GM21360 (cell line): ENCODE results near the gene MYO10.
"Not testable (repeated sequence)": the region's sequence is repeated elsewhere in the genome, so short reads cannot be mapped to it uniquely, and the experiment has no call there.

Experiments
- ATAC-seq: cut with Tn5 transposase; IDR thresholded peaks from one replicate; pipeline ENCODE4 v1.9.1; 2021; ENCODE audit warnings: mild to moderate bottlenecking, moderate library complexity; ENCODE audit not compliant: unreplicated experiment

Gene MYO10

DNA sequence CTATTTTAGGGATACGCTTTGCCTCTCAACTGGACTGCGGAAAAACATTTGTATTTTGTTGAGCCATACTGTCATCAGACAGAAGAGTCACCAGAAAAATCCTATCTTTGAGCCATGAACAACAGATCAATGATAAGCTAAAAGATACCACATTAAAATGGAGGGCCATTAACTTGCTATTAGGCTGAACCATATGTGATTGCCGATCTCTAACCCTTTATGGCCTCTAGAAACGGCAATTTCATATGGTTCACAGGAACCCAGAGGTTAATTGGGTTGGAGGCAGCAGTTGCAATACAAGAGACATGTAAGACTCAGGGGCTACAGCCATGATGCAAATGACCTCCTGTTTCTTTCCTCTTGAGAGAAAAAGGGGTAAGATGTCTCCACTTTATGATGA lies 69.8 kb downstream of the MYO10 start:
- ATAC-seq, result no peak

DNA sequence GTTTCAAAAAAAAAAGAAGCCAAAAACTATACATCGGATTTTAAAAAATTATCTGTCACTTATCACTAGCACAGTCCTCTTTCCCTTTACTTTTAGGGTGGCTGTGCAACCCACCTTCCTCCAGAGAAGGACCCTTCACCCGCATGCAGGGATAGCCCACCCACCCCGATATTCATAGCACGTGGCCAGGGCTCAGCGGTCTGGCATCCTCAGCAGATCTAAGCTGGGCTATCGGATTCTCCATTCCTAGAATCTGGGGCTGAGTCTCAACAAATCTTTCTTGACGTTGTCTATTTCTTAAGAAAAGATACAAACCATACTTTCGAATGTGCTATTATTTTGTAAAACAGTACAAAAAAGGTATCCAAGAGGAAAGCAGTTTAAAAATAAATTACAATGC lies 70.9 kb downstream of the MYO10 start:
- no peak for ATAC-seq

DNA sequence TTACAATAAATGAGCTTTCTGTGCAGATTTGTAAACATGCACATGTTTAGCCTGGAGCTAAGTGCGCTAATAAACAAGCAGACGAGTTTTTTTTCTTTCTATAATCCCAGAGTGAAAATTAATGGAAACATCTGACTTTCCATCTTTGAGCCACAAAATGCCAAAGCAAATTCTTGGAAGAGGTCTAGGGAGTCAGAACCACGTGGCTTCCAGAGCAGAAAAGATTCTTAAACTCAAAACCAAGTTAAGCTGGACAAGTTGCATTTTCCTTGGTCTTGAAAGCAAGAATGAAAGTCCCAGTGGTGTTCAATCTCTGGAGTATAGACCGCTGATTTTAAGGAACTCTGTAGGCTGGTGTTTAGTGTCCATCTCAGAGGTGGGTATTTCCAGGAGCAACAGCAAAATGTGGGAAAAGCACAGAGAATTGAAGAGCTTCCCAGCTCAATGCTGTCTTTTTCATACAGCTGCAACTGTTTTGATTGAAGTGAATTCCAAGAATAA lies 71.4 kb downstream of the MYO10 start:
- ATAC-seq, result no peak

DNA sequence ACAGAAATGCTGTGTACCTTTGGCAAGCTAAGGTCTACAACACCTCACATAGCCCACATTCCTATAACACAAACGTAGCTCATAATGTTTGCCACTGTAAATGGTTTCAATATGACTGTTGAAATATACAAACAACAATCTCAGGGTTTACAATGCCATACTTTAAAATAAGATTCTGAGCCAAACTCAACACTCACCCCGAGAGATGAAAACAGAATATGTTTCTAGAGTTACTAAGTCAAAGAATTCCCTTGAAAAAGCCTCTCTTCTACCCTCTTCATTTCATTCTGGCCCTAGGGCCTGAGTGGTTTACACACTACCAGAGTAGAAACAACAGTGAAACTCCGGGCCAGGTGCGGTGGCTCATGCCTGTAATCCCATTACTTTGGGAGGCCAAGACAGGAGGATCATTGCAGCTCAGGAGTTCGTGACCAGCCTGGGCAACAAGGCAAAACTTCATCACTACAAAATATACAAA lies 72.6 kb downstream of the MYO10 start:
- no peak for ATAC-seq

DNA sequence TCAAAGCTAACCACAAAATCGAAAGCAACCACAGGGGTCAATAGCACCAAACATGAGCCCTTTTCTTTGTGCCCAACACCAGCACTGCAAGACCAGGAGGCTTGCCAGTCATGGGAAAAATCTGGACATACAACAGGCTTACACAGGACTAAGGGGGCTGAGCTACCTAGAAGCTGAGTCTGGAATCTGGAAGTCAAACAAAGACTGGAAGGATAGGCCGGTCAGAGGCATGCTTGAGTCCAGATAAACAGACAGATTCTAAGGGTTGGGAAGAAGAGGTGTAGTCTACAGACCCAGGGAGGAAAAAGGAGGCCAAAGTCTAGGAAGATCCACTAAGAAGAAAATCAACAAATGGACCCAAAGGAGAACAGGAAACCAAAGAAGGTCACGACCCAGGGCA lies 73.3 kb downstream of the MYO10 start:
- no peak for ATAC-seq

DNA sequence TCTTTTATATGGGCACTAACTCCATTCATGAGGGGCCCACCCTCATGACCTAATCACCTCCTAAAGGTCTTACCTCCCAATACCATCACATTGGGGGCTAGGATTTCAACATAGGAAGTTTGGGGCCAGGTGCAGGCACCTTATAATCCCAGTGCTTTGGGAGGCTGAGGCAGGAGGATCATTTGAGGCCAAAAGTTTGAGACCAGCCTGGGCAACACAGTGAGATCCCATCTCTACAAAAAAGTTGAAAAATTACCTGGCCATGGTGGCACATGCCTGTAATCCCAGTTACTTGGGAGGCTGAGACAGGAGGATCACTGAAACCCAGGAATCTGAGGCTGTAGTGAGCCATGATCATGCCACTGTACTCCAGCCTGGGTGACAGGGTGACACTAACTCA lies 76.7 kb downstream of the MYO10 start:
- ATAC-seq, result no peak

DNA sequence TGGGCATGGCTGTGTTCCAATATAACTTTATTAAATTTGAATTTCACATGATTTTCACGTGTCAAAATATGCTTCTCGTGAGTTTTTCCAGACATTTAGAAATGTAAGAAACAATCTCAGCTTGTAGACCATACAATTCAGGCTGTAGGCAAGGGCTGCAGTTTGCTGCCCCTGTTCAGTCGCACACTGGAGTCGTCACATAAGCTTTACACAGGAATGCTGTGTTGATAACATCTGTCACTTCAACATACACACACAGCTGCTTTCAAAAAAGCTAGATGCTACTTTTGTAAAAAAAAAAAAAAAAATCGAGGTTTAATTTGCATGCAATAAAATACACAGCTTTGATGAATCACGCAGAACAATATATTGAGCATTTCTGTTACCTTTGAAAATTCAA lies 77.9 kb downstream of the MYO10 start:
- no peak for ATAC-seq

DNA sequence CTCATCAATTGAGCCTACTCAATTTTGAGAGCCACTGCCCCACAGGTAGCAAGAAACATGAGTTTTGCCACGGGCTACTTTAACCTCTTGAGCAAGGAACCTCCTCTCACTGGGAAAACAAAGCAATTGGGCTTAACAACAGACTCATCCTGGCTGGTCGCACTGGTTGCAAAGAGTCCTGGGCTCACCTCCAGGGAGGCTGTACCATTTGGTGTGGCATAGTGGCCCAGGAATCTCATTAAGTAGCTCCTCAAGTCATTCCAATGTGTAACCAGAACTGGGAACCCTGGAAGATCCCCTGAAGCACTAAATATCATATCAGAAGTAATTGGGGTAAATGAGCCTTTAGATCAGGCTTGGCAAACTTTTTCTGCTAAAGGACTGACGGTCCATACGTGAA lies 78.5 kb downstream of the MYO10 start:
- no peak for ATAC-seq

DNA sequence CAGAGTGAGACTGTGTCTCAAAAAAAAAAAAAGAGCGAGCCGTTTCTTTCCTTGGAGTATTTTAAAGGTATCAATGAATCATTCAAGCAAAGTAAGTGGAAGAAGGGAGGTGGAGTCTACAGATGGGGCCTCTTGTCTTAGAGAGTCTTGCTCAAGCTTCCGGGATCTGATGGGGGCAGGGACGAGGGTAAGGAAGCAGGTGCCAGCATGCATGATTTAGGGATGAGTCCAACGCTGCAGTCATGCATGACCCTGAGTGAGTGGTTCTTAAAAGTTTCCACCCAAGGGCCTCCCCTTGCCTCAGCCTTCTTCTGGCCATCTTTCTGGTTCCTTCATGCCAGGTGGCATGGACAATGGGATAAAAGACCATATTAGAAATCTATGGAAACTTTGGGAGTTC lies 79.6 kb downstream of the MYO10 start:
- no peak for ATAC-seq

DNA sequence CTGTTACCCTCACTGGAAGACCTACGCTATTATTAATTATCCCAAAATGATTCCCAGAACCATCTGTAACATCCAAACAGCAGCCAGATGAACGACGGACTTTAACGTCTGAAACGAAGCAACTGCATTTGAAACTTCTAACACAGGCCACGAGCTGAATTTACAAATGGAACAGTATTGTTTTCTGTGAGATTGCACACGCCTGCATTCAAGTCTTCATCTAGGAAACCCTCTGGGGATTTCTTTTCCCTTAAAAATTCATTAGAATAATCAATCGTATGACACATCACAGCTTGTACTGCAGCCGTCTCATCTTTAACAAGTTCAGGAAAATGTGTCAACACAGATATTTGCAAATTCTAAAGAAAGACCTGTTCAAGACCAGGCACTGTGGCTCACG lies 80.2 kb downstream of the MYO10 start:
- no peak for ATAC-seq

DNA sequence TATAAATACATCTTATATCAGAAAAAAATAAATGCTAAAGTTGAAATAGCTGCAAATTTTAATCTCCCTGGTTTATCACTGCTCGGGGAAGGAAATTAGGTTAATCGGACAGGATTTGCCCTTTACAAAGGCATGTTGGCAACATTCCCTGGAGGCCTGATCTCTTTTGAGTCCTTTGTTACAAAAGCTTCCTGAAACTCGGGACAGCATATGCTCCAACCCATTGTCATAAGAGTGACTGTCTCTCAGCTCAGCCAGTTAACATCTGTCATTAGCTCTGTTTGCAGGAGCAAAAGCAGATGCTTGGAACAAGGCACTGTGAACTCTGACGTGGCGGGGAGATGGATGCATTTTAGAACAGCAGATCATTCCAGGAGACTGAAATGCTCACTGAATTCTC lies 80.6 kb downstream of the MYO10 start:
- no peak for ATAC-seq

DNA sequence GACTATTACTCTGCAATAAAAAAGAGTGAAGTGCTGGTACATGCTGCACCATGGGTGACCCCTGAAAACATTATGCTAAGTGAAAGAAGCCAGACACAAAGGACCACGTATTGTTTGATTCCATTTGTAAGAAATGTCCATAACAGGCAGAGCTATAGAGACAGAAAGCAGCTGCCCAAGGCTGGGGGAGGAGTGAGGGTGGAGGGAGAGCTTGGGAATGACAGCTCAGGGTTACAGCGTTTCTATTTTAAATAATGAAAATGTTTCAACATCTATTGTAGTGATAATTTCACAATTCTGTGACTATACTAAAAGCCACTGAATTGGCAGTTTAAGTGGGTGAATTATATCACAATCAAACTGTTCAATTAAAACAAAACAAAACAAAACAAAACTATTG lies 81.7 kb downstream of the MYO10 start:
- ATAC-seq, result no peak

DNA sequence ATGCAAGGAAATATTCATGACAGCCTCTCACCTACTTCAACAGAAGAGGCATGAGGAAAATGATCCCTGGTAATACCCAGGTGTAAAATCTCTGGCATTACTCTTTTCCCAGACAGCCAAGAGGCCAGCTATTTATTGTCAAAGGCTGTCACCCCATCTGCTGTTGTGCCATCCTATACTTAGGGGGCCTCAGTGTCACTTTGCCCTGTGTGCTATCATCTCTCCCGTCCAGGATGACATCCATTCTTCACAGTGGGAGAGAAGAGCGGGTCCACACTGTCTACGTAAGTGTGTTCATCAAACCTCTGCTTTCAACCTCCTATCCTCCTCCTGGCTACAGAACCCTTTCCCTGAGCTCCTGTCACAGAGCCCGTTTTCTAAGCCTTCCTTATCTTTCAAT lies 82.6 kb downstream of the MYO10 start:
- ATAC-seq, result no peak

DNA sequence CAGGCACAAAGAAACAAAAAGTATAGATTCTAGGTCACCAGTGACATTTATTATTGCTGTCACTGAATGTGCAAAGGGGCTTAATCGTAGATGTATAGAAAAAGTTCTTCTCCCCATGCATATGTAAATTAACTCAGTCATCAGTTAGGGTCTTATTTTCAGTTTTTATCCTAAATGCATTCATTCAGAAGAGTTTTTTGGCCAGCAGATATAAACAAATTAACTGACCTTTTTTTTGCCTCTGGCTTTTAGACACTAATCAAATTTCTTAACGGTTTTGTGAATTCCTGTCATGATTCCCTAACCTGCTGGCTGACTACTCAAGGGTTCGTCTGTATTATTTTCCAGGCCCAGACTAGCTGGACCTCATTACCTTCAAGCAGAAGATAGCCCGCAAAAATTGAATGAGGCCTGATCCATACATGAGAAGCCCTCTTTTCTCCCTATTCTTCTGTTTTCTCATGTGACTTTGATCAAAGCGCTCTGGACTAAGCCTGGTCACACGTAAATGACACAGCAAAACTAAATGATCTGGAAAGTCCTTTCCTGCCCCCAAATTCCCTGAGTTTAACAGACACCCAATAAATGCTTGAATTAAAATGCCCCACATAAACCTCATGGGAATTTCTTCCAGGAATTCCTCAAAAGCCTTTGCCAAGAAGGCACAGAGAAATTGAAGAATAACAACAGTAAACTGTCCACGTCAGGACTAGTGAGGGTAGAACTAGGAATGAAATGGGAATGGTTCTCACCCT lies 83.7 kb downstream of the MYO10 start:
- ATAC-seq, result no peak

DNA sequence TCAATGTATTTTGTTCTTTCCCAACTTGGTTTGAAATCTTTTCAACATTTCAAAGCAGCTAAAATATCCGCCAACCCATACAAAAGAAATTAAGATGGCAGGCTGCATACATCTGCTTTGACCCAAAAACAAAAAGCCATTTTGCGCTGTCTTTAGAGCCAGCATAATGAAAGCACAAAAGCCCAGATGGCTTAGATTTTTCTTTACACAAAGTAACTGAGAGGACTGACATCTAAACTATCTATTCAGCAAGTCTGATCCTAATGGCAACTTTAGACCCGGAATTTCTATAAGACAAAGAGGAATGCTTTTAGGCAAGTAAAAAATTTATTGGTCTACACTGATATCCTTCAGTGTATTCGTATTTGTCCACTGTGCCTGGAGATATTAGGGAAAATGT lies 86.3 kb downstream of the MYO10 start:
- ATAC-seq, result no peak

DNA sequence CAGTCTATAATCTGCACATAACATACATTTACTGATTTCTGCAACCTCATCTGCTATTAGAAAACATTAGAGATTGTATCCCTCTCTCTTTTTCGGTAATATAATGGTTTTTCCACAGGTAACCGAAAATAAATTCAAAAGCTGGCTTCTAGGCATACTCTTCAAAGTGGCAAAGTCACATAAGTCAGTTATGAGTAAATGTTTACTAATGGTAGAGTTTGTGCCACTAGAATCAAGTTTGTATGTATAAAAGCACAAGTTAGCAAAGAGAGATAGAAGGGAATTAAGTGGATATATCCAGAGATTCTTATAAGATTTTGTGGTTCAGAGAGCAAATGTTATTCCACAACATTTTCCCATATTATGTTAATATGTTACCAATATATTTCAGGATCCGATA lies 86.9 kb downstream of the MYO10 start:
- ATAC-seq, result no peak

DNA sequence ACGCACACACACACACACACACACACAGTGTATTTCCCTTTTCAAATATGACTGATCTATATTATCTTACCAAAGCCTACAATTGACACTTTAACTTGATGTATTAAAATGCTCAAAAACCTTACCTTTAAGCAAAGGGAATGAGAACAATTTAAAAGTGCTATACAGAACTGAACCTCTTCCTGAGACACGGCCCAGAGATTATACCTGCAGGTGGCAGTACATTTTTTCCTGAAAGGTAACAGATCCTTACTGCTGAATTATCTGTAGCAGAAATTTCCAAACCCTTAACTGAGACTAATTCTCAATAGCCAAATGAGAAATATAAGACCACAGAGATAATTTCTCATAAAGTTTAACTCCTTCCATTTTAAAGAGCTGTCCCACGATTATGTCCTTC lies 91.1 kb downstream of the MYO10 start:
- ATAC-seq, result no peak

DNA sequence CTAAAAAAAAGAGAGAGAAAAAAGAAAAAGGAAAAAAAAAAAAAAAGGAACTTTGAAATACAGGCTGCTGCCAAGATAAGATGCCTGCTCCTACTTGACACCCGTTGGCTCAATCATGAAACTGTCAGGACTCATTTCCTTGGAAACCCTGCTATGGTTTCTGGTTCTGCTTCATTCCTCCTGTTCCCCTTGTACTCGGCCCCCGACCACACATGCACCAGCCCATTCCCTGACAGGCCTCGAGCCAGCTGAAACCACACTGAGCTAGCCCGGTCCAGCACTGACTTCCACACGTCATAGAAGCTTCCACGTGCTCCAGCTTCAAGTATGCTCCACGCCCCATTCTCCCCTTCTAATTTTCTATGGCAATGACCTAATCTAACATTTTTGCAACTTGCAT lies 93.2 kb downstream of the MYO10 start:
- ATAC-seq, result no peak

DNA sequence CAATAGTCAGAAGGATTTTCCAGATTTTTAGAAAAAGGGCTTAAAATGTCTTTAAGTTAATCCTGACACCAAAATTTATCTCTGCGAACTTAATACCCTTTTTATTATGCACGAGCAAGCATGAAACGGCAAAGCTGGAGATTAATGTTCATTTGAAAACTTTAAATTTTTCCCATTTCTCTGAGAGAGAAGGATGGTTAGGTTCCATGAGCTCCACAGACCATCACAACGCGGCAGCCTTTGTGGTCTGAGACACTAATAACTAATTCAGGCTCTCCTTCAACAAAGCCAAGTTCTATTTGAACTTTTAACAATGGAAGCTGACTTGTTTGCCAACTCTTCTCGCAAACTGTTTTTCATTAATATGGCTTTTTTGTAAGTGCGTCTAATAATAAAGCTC lies 94.7 kb downstream of the MYO10 start:
- ATAC-seq, result no peak

DNA sequence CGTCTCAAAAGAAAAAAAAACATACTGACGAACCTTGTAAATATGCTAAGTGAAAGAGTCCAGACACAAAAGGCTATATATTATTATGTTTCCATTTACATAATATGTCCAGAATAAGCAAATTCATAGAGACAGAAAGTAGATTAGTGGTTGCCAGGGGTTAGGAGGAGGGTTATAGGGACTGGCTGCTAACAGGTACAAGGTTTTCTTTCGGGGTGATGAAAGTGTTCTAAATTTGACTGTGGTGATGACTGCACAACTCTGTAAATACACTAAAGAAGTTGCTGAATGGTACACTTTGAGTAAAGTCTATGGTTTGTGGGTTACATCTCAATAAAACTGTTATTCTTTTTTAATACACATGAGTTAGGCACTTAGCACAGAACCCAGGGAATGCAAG lies 98.8 kb downstream of the MYO10 start:
- no peak for ATAC-seq

DNA sequence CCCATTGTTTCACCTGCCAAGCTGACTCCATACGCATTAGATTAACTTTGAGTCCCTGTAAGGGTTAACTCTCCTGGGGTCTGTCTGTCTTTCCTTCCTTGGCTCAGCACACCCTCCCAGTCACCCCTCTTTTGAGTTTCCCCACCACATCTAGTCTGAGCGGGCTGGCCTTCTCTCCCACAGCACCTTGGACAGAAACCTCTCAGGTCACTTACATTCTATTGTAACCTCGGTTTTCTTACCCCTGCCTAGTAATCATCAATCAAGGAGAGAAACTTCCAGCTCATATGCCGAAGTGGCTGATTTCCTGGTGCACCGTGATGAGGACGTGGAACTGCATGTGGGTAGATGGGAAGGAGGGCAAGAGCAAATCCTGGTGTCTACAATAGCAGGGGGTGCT lies 102.1 kb downstream of the MYO10 start:
- no peak for ATAC-seq

DNA sequence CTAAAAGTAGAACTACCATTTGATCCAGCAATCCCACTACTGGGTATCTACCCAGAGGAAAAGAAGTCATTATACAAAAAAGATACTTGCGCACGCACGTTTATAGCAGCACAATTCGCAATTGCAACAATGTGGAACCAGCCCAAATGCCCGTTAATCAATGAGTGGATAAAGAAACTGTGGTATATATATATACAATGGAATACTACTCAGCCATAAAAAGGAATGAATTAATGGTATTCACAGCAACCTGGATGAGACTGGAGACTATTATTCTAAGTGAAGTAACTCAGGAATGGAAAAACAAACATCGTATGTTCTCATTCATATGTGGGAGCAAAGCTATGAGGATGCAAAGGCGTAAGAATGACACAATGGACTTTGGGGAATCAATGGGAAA lies 104.8 kb downstream of the MYO10 start:
- ATAC-seq, result not testable (repeated sequence)

DNA sequence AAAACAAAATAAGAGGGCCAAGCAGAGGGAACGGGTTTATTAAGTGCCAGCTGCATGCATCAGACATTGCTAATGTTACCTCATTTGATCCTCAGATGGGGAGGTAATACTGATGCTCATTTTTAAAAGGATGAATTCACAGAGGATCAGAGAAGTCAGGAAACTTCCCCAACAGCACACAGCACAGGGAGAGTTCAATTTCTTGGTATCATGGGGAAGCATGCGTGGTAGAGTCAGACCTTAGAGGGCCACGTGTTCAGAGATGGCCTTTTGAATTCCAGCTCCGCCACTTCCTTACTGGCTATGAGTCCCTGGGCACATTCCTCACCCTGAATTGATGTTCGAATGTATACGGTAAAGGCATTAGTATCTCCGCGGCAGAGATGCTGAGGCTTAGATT lies 108.3 kb downstream of the MYO10 start:
- no peak for ATAC-seq
